Right atrium auricular region (tissue), 2 donors: Measurements from ENCODE around the gene BEST3. TPM values are rescaled to one million over a fixed set of nuclear protein-coding genes. Genes with fewer than 3 reads are reported as not detected.

ENCODE experiments used
- DNase-seq: peaks from one replicate; pipeline ENCODE4 v3.0.0-alpha.2; 2019; ENCODE audit warnings: low spot score
- H3K27ac ChIP-seq, 2 donors: fragments of 200-600 bp; sonication (generic); 1 replicate in 1 of 2; 2 replicates in 1 of 2; pipeline ENCODE4 v1.5.1; 2016 to 2019
- H3K27me3 ChIP-seq, 2 donors: fragments of 200-600 bp; sonication (generic); one replicate each; pipeline versions ENCODE4 v1.5.1 to v1.6.0; 2017 to 2019
- H3K36me3 ChIP-seq: fragments of 200-600 bp; sonication (generic); one replicate; pipeline ENCODE4 v1.5.1; 2016
- H3K4me1 ChIP-seq, 2 donors: fragments of 200-600 bp; sonication (generic); one replicate each; pipeline versions ENCODE4 v1.5.1 to v1.6.0; 2017 to 2019
- H3K4me3 ChIP-seq, 2 donors: fragments of 200-600 bp; sonication (generic); 1 replicate in 1 of 2; 2 replicates in 1 of 2; pipeline ENCODE4 v1.5.1; 2017 to 2019; ENCODE audit warnings: mild to moderate bottlenecking in 1 of 2, moderate library complexity in 1 of 2
- H3K9me3 ChIP-seq, 2 donors: fragments of 200-600 bp; sonication (generic); one replicate each; pipeline ENCODE4 v1.5.1; 2019
- total RNA-seq, 2 donors: library from RNA; depleted of rRNA; stranded (reverse); fragments of >200 nt; gene quantifications; one replicate each; pipeline ENCODE4 v1.1.0, GENCODE V29; 2016
- TF ChIP-seq, protein P1 (sequence below), 2 donors: fragments of 200-600 bp; sonication (generic); IDR thresholded peaks; one replicate each; pipeline ENCODE4 v1.5.1; 2019; ENCODE audit warnings: antibody characterized with exemption in 2 of 2

BEST3 gene
- total RNA-seq, 2 donors from 2014 or later, result 1.4 TPM; not detected in 1

DNA sequence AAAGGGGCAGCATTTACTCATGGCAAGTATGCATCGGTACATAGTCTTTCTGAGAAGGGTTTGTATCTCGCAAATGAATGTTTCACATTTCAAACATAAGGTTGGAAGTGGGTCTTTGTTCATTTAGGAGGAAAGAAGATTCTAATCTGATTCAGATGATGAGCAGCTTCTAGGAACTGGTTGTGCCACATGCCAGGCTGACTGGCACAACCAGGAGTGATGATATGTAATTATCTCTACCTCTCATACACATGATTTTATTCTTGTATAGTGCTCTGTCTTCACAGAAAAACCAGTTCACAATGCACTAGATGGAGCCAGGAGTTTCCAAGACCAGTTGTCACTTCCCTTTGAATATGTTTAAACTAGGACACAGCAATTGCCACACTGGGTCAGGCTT, 13.7 kb upstream of the BEST3 start:
- no peaks in the 10 kb centered on the region for H3K27me3 ChIP-seq
- H3K9me3 ChIP-seq, result no peaks in the 10 kb centered on the region
- TF ChIP-seq, protein P1, sequence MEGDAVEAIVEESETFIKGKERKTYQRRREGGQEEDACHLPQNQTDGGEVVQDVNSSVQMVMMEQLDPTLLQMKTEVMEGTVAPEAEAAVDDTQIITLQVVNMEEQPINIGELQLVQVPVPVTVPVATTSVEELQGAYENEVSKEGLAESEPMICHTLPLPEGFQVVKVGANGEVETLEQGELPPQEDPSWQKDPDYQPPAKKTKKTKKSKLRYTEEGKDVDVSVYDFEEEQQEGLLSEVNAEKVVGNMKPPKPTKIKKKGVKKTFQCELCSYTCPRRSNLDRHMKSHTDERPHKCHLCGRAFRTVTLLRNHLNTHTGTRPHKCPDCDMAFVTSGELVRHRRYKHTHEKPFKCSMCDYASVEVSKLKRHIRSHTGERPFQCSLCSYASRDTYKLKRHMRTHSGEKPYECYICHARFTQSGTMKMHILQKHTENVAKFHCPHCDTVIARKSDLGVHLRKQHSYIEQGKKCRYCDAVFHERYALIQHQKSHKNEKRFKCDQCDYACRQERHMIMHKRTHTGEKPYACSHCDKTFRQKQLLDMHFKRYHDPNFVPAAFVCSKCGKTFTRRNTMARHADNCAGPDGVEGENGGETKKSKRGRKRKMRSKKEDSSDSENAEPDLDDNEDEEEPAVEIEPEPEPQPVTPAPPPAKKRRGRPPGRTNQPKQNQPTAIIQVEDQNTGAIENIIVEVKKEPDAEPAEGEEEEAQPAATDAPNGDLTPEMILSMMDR (IDR thresholded peaks at IDR 0.05), result no peak
- H3K4me3 ChIP-seq, result no peak overlapping the region
- H3K36me3 ChIP-seq, result no peaks in the 10 kb centered on the region
- no peaks in the 10 kb centered on the region for H3K4me1 ChIP-seq
- H3K27ac ChIP-seq, result no peak overlapping the region
- DNase-seq, result no peak

DNA sequence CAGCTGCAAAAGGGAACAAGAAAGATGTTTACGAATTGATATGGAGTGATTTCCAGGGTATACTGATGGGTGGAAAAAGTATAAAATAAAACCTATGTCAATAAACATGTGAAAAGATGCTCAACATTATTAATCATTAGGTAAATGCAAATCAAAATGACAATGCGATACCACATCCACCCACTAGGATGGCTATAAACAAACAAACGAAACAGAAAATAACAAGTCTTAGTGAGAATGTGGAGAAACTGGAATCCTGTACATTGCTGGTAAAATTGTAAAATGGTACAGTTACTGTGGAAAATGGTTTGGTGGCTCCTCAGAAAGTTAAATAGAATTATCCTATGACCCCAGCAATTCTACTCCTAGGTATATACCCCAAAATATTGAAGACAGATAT, 9.5 kb upstream of the BEST3 start:
- Histone ChIP-seq H3K27ac (no peak overlapping the region), H3K4me1 (no peaks in the 10 kb centered on the region), H3K36me3 (no peaks in the 10 kb centered on the region), H3K4me3 (no peak overlapping the region), H3K27me3 (no peaks in the 10 kb centered on the region), H3K9me3 (no peaks in the 10 kb centered on the region)
- TF ChIP-seq, protein P1 (IDR thresholded peaks at IDR 0.05), result no peak
- DNase-seq, result no peak

DNA sequence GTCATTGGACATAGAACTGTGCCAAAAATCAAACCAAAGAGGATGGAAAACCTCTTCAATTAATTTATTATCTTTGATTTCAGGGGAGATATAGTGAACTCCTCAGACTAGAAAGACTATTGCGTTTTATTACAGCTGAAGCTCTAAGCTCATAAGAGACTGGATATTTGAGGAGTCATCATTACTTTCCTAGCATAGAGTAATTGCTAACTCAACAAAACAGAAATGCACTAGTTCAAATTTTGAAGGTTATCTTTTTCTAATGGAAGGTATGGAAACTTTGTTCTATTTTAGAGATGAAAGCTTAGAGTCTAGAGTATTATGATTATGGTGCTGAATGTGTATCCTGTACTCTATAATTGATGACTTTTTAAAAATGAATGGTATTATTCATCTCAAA, 5.3 kb upstream of the BEST3 start:
- TF ChIP-seq, protein P1 (IDR thresholded peaks at IDR 0.05), result no peak

DNA sequence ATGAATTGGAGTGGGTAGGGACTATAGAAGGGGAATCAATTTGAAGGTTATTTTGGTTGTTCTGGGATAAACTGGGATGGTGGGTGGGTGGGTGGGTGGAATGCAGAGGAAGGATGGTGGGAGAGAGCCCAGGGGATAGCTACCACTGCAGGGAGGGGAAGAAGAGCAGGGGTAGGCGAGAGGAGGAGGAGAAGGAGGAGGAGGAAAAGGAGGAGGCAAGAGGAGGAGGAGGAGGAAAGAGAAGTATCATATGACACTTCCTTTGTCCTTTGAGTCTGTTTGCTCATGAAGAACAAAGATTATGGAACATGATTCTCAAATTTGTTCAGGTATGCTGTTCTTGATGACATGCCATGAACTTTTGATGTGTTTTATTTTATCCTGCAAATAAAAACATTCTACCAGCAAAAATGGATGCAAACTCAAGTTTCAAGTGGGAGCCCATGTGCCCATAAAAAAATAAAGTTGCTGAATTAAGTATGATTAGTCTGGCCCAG, 4.1 kb upstream of the BEST3 start:
- Histone ChIP-seq H3K4me3 (no peak overlapping the region), H3K9me3 (no peaks in the 10 kb centered on the region), H3K27me3 (no peaks in the 10 kb centered on the region), H3K27ac (no peak overlapping the region), H3K36me3 (no peaks in the 10 kb centered on the region), H3K4me1 (no peaks in the 10 kb centered on the region)
- DNase-seq, result no peak
- TF ChIP-seq, protein P1 (IDR thresholded peaks at IDR 0.05), result no peak

More for the DNA sequence above, 5.3 kb upstream of the BEST3 start:
- no peak for DNase-seq
- Histone ChIP-seq H3K4me3 (no peak overlapping the region), H3K9me3 (no peaks in the 10 kb centered on the region), H3K27ac (no peak overlapping the region), H3K36me3 (no peaks in the 10 kb centered on the region), H3K27me3 (no peaks in the 10 kb centered on the region), H3K4me1 (no peaks in the 10 kb centered on the region)

DNA sequence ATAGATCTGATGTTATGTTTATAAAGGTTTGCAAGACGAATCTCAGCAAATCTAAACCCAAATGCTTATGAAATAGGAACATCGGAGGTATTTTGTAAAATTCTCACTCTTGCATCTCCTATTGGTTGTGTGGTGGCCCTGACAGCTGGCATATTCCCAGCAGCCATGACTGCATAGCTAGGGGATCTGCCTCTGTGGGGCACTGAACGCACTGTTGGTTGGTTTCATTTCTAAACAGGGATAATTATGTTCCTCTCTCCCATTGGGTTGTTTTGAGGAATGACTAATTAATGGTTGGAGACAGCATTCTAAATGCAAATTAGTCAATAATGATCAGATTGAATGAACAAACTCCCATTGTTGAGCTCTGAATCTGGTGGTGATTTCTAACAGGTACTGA, 2.7 kb upstream of the BEST3 start:
- no peaks in the 10 kb centered on the region for H3K36me3 ChIP-seq
- no peaks in the 10 kb centered on the region for H3K4me1 ChIP-seq
- H3K9me3 ChIP-seq, result no peaks in the 10 kb centered on the region
- no peak overlapping the region for H3K4me3 ChIP-seq
- H3K27me3 ChIP-seq, result no peaks in the 10 kb centered on the region
- DNase-seq, result no peak
- no peak overlapping the region for H3K27ac ChIP-seq
- TF ChIP-seq, protein P1 (IDR thresholded peaks at IDR 0.05), result no peak

DNA sequence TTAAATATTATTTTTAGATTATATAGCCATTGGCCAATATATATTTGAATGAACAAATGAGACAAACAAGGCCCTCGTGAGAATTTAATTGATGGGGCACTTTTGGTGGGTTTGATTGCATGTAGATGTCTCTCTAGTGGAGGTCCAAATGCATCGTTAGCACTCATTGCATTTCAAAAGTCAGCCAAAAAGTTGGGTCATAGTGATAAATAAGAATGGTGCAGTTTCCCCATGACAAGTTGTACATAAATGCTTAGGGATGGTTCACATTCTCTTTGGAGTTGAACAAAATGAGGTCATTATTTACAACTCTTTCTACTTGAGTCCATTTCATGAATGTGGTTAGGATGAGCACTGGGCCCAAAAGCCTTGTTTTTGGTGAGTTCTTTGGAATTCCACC, 1.0 kb downstream of the BEST3 start:
- no peak overlapping the region for H3K4me3 ChIP-seq
- H3K9me3 ChIP-seq, result no peaks in the 10 kb centered on the region
- H3K27ac ChIP-seq, result no peak overlapping the region
- TF ChIP-seq, protein P1 (IDR thresholded peaks at IDR 0.05), result no peak
- no peak for DNase-seq
- no peaks in the 10 kb centered on the region for H3K27me3 ChIP-seq
- H3K36me3 ChIP-seq, result no peaks in the 10 kb centered on the region
- no peaks in the 10 kb centered on the region for H3K4me1 ChIP-seq
